OCI-LY3 (cell line): ENCODE data around the gene HELZ.

Source experiments
- H2AFZ ChIP-seq: fragments of 200-600, 300-600 bp; shearing (Covaris generic); 2 replicates; pipeline ENCODE4 v1.6.0; 2014; ENCODE audit warnings: antibody characterized with exemption, low read depth, low read length
- H3K27ac ChIP-seq: fragments of 200-600, 300-600 bp; sonication (generic); 2 replicates; pipeline ENCODE4 v1.5.1; 2014; ENCODE audit warnings: mild to moderate bottlenecking, low read length, moderate library complexity, mixed read lengths
- H3K27me3 ChIP-seq: fragments of 200-600, 300-600 bp; sonication (generic); 2 replicates; pipeline ENCODE4 v1.6.1; 2014; ENCODE audit warnings: low read depth, low read length, mixed read lengths
- H3K36me3 ChIP-seq: fragments of 200-600, 300-600 bp; sonication (generic); replicated peaks from 2 replicates; pipeline ENCODE3; 2014; ENCODE audit warnings: low read depth, low read length, mixed read lengths
- H3K4me1 ChIP-seq: fragments of 300-600, 200-600 bp; sonication (generic); 2 replicates; pipeline ENCODE4 v1.6.1; 2014; ENCODE audit warnings: low read length, mixed read lengths
- H3K4me2 ChIP-seq: fragments of 200-600, 300-600 bp; sonication (generic); 2 replicates; pipeline ENCODE4 v1.6.1; 2014; ENCODE audit warnings: low read length, mixed read lengths
- H3K4me3 ChIP-seq: fragments of 300-600, 200-600 bp; sonication (generic); 2 replicates; pipeline ENCODE4 v1.5.1; 2014; ENCODE audit warnings: antibody characterized with exemption, mild to moderate bottlenecking, low read length, moderate library complexity
- H3K79me2 ChIP-seq: fragments of 300-600, 200-600 bp; shearing (Covaris generic); 2 replicates; pipeline ENCODE4 v1.6.1; 2014; ENCODE audit warnings: mild to moderate bottlenecking, low read length, mixed read lengths
- H3K9ac ChIP-seq: fragments of 300-600, 200-600 bp; shearing (Covaris generic); 2 replicates; pipeline ENCODE4 v1.6.0; 2014; ENCODE audit warnings: mild to moderate bottlenecking, low read length, moderate library complexity
- H3K9me3 ChIP-seq: fragments of 200-600, 300-600 bp; shearing (Covaris generic); 2 replicates; pipeline ENCODE4 v1.6.1; 2014; ENCODE audit warnings: low read length, mixed read lengths; ENCODE audit not compliant: insufficient read depth
- H4K20me1 ChIP-seq: fragments of 200-600, 300-600 bp; sonication (generic); 2 replicates; pipeline ENCODE4 v1.6.1; 2016; ENCODE audit warnings: low read length, mixed read lengths; ENCODE audit not compliant: insufficient read depth
- EZH2phosphoT487 ChIP-seq: fragments of 200-600 bp; shearing (Covaris generic); IDR thresholded peaks from 2 replicates; pipeline ENCODE4 v1.6.1; 2018; ENCODE audit warnings: antibody characterized with exemption, mixed run types, low read depth
- TF ChIP-seq, protein P1 (sequence below): fragments of 200-600, 300-600 bp; sonication (generic); IDR thresholded peaks from 2 replicates; pipeline ENCODE4 v1.5.1; 2014; ENCODE audit warnings: antibody characterized with exemption, low read length, low read depth

HELZ gene

DNA sequence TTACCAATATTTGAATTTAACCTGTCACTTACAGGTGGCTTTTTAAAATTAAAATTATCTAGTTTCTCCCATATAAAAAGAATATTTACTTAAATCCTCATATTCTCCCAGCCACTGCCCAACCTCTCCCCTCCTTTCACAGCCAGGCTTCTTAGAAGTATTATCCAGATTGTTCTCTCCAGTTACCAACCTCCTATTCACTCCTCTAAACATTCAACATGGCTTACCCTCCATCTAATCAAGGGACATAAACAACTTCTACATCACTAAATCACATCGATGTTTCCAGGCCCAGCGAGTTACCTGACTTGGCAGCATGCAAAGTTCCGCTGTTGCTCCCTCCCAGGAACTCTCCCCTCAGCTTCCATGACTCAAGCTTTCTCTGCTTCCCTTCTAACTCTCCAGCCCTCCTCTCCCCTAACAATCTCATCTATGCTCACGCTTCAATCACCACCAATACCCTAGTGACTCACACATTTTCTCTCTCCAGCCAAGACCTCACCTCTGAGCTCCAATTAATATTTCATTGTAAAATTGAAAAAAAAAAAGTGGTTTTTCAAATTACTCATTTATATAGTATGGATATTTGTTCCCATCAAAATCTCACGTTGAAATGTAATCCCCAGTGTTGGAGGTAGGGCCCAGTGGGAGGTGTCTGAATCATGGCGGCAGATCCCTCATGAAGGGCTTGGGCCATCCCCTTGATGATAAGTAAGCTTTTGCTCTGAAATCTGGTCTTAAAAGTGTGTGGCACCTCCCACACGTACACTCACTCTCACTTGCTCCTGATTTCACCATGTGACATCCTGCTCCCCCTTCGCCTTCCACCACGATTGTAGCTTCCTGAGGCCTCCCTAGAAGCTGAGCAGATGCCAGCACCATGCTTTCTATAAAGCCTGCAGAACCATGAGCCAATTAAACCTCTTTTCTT, 88.5 kb downstream of the HELZ start:
- Histone ChIP-seq H4K20me1 (no peaks in the 10 kb centered on the region; the same call in 1 of the 2 replicates), H3K4me1 (no peaks in the 10 kb centered on the region), H3K79me2 (no peaks in the 10 kb centered on the region), H3K4me2 (no peak overlapping the region), H3K27me3 (no peaks in the 10 kb centered on the region), H2AFZ (no peak overlapping the region), H3K4me3 (no peak overlapping the region), H3K36me3 (peaks cover 15% of the 10 kb centered on the region), H3K9me3 (no peaks in the 10 kb centered on the region), H3K9ac (no peak overlapping the region), H3K27ac (no peak overlapping the region)
- TF ChIP-seq, protein P1, sequence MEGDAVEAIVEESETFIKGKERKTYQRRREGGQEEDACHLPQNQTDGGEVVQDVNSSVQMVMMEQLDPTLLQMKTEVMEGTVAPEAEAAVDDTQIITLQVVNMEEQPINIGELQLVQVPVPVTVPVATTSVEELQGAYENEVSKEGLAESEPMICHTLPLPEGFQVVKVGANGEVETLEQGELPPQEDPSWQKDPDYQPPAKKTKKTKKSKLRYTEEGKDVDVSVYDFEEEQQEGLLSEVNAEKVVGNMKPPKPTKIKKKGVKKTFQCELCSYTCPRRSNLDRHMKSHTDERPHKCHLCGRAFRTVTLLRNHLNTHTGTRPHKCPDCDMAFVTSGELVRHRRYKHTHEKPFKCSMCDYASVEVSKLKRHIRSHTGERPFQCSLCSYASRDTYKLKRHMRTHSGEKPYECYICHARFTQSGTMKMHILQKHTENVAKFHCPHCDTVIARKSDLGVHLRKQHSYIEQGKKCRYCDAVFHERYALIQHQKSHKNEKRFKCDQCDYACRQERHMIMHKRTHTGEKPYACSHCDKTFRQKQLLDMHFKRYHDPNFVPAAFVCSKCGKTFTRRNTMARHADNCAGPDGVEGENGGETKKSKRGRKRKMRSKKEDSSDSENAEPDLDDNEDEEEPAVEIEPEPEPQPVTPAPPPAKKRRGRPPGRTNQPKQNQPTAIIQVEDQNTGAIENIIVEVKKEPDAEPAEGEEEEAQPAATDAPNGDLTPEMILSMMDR, result no peak
- no peak for TF ChIP-seq EZH2phosphoT487

- Histone ChIP-seq H3K4me1 (no peaks in the 10 kb centered on the region), H4K20me1 (no peaks in the 10 kb centered on the region; the same call in 1 of the 2 replicates), H2AFZ (no peak overlapping the region), H3K36me3 (peaks cover 13% of the 10 kb centered on the region), H3K27me3 (no peaks in the 10 kb centered on the region), H3K4me2 (no peak overlapping the region), H3K79me2 (no peaks in the 10 kb centered on the region), H3K9ac (no peak overlapping the region), H3K4me3 (no peak overlapping the region), H3K9me3 (no peaks in the 10 kb centered on the region), H3K27ac (no peak overlapping the region)
- TF ChIP-seq EZH2phosphoT487, result no peak
- TF ChIP-seq, protein P1, result no peak
Observed at GRCh38 chr17:67152824-67153223, 92.2 kb downstream of the HELZ start.

GRCh38 chr17:67151717-67152116, 93.3 kb downstream of the HELZ start:
- Histone ChIP-seq H3K4me3 (no peak overlapping the region), H3K9ac (no peak overlapping the region), H3K4me2 (no peak overlapping the region), H3K4me1 (no peaks in the 10 kb centered on the region), H2AFZ (no peak overlapping the region), H3K79me2 (no peaks in the 10 kb centered on the region), H3K36me3 (peaks cover 16% of the 10 kb centered on the region), H3K9me3 (no peaks in the 10 kb centered on the region), H4K20me1 (no peaks in the 10 kb centered on the region; the same call in 1 of the 2 replicates), H3K27me3 (no peaks in the 10 kb centered on the region), H3K27ac (no peak overlapping the region)
- TF ChIP-seq, protein P1, result no peak
- no peak for TF ChIP-seq EZH2phosphoT487

DNA sequence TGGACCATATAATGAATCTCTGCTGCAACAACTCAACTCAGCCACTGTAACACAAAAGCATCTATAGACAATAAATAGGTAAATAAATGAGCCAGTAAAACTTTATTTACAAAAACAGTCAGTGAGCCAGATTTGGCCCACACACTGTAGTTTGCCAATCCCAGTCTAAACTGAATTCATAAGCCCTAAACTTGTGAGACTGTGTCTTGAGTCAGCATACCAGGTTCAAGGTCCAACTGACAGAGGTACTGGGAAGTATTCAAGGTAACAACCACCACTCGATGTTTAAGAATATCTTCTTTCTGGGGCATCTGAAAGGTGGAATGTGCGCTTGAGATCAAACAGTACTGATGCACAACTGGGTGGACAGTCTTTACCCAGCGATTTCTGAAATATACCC, 94.2 kb downstream of the HELZ start:
- no peaks in the 10 kb centered on the region for H3K4me1 ChIP-seq
- H3K36me3 ChIP-seq, result peaks cover 20% of the 10 kb centered on the region
- no peaks in the 10 kb centered on the region for H3K27me3 ChIP-seq
- TF ChIP-seq, protein P1, result no peak
- no peak for TF ChIP-seq EZH2phosphoT487
- H3K9me3 ChIP-seq, result no peaks in the 10 kb centered on the region
- H3K9ac ChIP-seq, result no peak overlapping the region
- H2AFZ ChIP-seq, result no peak overlapping the region
- no peak overlapping the region for H3K4me3 ChIP-seq
- no peak overlapping the region for H3K27ac ChIP-seq
- H3K79me2 ChIP-seq, result no peaks in the 10 kb centered on the region
- no peak overlapping the region for H3K4me2 ChIP-seq
- no peaks in the 10 kb centered on the region; the same call in 1 of the 2 replicates for H4K20me1 ChIP-seq
